ENCODE data around the gene LPP. TPM values are rescaled to one million over a fixed set of nuclear protein-coding genes. Genes with fewer than 3 reads are reported as not detected.
A peak's percentile ranks its signal among the peaks of the same experiment; 100 is the strongest.

The LPP gene
- total RNA-seq, 2 donors from 2014 or later: 1,568 to 1,607 TPM

GRCh38 chr3:188205992-188206416 lies 52.0 kb downstream of the LPP start:
- Histone ChIP-seq H3K27ac (peak overlapping the region; percentile 5 to 98), H3K4me3 (no peak overlapping the region), H3K36me3 (no peaks in the 10 kb centered on the region), H3K4me1 (ENCODE audit: control insufficient read depth in 1 of 2, low read depth in 2 of 2) (peaks cover 32 to 76% of the 10 kb centered on the region in 2 donors), H3K9me3 (no peaks in the 10 kb centered on the region), H3K27me3 (replicated peaks; ENCODE audit: insufficient read depth) (no peaks in the 10 kb centered on the region)
- DNase-seq (ENCODE audit: low spot score) (no peak), ATAC-seq (ENCODE audit: insufficient number of reproducible peaks, low FRiP score, low read depth) (no peak)
- peak; percentile 20 for TF ChIP-seq CTCF (IDR thresholded peaks at IDR 0.05)

GRCh38 chr3:188206787-188207186 lies 52.8 kb downstream of the LPP start:
- H3K9me3 ChIP-seq: no peaks in the 10 kb centered on the region
- peaks cover 34 to 84% of the 10 kb centered on the region in 2 donors for H3K4me1 ChIP-seq (ENCODE audit: control insufficient read depth in 1 of 2, low read depth in 2 of 2)
- TF ChIP-seq CTCF (IDR thresholded peaks at IDR 0.05): no peak
- ATAC-seq (ENCODE audit: insufficient number of reproducible peaks, low FRiP score, low read depth) (no peak), DNase-seq (ENCODE audit: low spot score) (no peak)
- peak overlapping the region; percentile 1 to 98 for H3K27ac ChIP-seq
- H3K27me3 ChIP-seq (replicated peaks; ENCODE audit: insufficient read depth): no peaks in the 10 kb centered on the region
- no peaks in the 10 kb centered on the region for H3K36me3 ChIP-seq
- no peak overlapping the region for H3K4me3 ChIP-seq

- no peaks in the 10 kb centered on the region for H3K36me3 ChIP-seq
- peaks cover 37 to 82% of the 10 kb centered on the region in 2 donors for H3K4me1 ChIP-seq (ENCODE audit: control insufficient read depth in 1 of 2, low read depth in 2 of 2)
- ATAC-seq (ENCODE audit: insufficient number of reproducible peaks, low FRiP score, low read depth) (no peak), DNase-seq (ENCODE audit: low spot score) (no peak)
- H3K4me3 ChIP-seq: no peak overlapping the region
- no peaks in the 10 kb centered on the region for H3K27me3 ChIP-seq (replicated peaks; ENCODE audit: insufficient read depth)
- H3K9me3 ChIP-seq: no peaks in the 10 kb centered on the region
- no peak for TF ChIP-seq CTCF (IDR thresholded peaks at IDR 0.05)
- H3K27ac ChIP-seq: peak overlapping the region; percentile 72 to 98
These were observed 54.1 kb downstream of the LPP start for GRCh38 chr3:188207941-188208515.

GRCh38 chr3:188208516-188208981 lies 54.6 kb downstream of the LPP start:
- peak overlapping the region; percentile 72 to 98 for H3K27ac ChIP-seq
- ATAC-seq (ENCODE audit: insufficient number of reproducible peaks, low FRiP score, low read depth) (no peak), DNase-seq (ENCODE audit: low spot score) (no peak)
- H3K4me1 ChIP-seq (ENCODE audit: control insufficient read depth in 1 of 2, low read depth in 2 of 2): peaks cover 37 to 81% of the 10 kb centered on the region in 2 donors
- no peaks in the 10 kb centered on the region for H3K27me3 ChIP-seq (replicated peaks; ENCODE audit: insufficient read depth)
- no peak overlapping the region for H3K4me3 ChIP-seq
- no peaks in the 10 kb centered on the region for H3K36me3 ChIP-seq
- no peak for TF ChIP-seq CTCF (IDR thresholded peaks at IDR 0.05)
- no peaks in the 10 kb centered on the region for H3K9me3 ChIP-seq

- TF ChIP-seq CTCF (IDR thresholded peaks at IDR 0.05): no peak
These were observed 55.1 kb downstream of the LPP start for GRCh38 chr3:188209034-188209433.

More at GRCh38 chr3:188209034-188209433, 55.1 kb downstream of the LPP start:
- ATAC-seq (ENCODE audit: insufficient number of reproducible peaks, low FRiP score, low read depth) (no peak), DNase-seq (ENCODE audit: low spot score) (no peak)
- H3K9me3 ChIP-seq: no peaks in the 10 kb centered on the region
- peak overlapping the region; percentile 72 to 98 for H3K27ac ChIP-seq
- H3K36me3 ChIP-seq: no peaks in the 10 kb centered on the region
- no peaks in the 10 kb centered on the region for H3K27me3 ChIP-seq (replicated peaks; ENCODE audit: insufficient read depth)
- peaks cover 34 to 78% of the 10 kb centered on the region in 2 donors for H3K4me1 ChIP-seq (ENCODE audit: control insufficient read depth in 1 of 2, low read depth in 2 of 2)
- no peak overlapping the region for H3K4me3 ChIP-seq
